GM18498 (cell line): ENCODE data around the gene ZBTB16.

ENCODE experiments used
- ATAC-seq: cut with Tn5 transposase; IDR thresholded peaks from one replicate; pipeline ENCODE4 v1.9.1; 2021; ENCODE audit warnings: mild to moderate bottlenecking, moderate library complexity; ENCODE audit not compliant: unreplicated experiment

ZBTB16 gene

DNA sequence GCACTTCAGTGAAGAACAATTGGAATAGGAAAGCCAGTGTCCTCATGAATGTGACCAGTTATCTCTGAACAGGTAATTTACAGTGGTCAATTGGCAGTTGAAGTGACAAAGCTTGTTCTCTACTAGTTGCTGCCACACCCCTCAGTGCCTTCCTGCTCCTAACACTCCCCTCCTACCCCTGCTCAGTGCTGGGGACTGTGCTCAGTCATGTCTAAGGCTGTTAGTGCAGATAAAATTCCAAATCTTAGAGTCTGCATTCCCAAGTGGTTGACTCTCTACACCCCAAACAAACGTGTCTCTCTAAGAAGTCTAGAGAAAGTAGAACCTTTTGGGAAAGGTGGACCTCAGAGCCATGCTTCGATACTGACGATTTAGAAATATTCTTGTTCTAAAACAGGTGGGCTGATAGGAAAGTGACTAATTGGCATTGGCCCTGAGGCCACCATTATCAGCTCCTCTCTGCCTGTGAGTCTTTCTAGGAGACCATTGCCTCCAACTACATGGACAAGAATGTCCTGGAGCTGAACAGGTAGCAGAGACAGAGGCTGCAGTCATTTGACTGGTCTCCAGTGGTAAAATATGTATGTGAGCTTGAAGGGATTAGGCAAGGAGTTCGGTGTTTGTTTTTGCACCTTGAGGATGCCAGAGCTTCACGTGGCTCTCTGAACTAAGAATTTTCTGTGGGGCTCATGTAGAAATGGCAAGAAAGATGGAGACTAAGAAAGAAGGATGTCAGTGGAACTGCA, 214.6 kb downstream of the ZBTB16 start:
- no peak for ATAC-seq

DNA sequence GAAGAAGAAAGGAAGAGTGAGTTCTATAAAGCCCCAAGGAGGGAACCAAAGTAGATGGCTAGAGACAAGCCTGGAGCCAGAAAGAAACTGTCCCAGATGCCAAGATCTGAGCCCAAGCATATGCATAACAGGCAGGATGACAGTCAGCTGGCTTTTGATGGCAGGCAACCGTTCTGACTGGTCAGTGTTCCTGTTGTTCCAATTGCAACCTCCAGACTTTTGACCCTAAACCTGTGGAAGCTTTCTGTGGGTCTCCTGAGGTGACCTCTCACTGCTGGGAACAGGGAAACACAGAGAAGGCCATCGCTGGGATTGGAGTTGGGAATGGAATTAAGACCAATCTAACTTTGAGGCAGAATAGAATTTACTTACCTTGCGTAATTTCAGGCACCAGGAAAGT, 215.1 kb downstream of the ZBTB16 start:
- ATAC-seq, result no peak

DNA sequence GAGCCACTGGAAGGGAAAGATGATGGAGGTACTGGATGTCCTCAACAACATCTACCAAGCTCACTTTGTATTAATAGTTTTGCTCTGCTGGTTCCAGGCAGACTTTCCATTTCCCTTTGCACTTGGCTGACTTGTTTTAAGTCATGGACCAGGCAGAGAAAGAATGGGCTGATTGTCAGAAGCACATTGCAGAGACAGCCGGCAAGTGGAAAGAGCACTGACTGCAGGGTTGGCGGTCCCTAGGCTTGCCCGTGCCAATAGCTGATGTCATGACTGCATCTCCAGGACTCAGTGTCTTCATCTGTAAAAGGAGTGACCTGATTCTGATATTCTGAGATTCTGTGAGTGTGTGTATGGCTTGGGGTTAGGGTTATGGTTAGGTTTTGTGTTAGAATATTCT, 215.8 kb downstream of the ZBTB16 start:
- ATAC-seq, result no peak

DNA sequence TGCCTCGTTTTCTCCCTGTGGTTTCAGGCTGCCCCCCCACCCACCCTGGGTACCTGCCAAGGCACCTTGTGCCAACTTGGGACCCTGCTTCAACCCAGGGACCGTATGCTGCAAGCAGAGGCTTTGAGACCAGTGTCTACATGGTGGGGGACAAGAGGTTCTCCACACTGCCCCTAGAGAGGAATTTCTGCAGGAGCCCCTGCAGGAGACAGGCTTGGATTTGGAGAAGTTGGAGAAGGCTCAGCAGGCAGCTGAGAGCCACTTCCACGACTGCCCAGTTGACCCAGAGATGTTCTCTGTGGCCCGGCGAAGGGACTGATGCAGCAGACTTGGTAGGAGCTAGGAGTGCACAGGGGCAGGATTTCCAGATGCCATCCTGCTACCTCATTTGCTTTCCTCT, 216.6 kb downstream of the ZBTB16 start:
- no peak for ATAC-seq

DNA sequence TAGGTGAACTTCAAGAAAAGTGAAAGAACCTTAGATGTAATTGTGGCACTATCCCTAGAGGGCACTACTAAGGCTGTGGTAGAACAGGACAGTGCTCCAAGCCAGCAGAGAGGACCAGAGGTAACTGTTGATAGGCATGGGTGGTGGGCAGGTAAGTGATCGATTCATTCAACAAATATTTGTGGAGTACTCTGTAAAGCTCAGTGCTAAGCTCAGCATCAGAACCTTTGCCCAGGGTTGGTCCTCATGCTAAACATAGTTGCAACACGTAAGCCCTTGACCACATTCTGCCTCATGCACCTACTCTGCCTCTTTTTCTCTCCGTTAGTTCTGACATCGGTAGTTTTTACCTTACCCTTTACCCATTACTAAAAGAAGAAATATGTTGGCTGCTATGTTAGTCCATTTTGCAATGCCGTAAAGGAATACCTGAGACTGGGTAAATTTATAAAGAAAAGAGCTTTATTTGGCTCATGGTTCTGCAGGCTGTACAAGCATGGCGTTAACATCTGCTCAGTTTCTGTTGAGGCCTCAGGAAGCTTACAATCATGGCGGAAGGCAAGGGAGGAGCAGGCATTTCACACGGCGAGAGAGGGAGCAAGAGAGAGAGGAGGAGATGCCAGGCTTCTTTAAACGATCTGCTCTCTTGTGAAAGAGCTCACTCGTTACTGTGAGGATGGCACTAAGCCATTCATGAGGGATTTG, 218.3 kb downstream of the ZBTB16 start:
- no peak for ATAC-seq

DNA sequence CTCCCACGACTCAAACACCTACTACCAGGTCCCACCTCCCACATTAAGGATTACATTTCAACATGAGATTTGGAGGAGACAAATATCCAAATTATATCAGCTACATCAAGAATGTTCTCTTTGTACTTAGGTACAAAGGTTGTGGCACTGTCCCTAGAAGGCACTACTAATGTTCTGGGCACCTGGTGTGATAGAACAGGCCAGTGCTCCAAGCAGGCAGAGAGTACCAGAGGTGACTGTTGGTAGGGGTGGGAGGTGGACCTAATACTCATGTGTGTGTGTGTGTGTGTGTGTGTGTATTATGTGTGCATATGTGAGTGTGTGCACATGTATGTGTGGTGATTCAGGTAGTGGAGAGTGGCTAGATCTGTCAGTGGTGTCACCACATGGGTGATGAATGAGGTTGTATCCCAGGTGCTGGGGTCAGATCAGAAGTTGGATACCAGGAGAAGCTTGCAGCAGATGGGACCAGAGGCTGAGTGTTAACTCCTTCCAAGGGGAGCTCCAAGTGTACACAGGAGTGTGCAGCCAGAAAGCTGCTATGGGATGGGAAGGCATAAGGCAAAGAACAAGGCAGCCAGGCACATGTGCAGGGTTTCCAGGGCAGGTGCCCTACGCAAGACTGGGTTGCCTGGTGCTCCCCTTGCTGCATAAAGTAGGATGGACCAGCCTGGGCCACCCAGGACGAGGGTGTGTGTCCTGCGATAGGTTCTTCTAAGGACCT, 219.0 kb downstream of the ZBTB16 start:
- no peak for ATAC-seq

DNA sequence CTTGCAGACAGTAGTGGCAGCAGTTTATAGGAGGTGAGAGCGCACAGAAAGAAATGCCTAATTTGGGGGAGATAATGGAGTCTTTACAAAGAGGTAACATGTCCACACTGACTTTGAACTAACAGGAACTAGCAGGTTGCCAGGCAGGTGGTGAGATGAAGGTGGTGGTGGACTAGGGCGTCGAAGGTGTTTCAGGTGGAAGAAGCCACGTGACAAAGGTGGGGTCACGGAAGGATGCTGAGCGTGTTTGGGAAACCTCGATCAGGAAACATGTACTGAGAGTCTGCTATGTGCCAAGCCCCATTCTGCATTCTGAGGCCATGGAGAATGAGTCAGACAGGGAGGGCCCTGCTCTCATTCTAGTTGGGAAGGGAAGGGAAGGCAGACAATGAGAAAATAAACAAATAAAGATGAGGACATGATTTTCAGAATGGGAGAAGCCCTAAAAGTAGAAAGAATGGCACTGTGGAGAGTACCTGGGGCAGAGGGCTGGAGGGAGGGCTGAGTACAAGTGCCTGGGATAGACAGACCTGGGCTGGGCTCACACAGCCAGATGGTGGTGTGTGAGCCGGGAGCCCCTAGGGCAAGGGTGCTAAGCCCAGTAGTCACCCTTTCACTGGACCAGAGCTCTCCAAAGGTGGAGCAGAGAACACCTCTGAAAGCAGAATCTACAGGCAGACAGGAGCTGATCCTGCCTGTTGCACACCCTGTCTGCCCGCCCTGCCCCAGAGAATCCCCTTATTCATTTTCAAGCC, 220.5 kb downstream of the ZBTB16 start:
- no peak for ATAC-seq

DNA sequence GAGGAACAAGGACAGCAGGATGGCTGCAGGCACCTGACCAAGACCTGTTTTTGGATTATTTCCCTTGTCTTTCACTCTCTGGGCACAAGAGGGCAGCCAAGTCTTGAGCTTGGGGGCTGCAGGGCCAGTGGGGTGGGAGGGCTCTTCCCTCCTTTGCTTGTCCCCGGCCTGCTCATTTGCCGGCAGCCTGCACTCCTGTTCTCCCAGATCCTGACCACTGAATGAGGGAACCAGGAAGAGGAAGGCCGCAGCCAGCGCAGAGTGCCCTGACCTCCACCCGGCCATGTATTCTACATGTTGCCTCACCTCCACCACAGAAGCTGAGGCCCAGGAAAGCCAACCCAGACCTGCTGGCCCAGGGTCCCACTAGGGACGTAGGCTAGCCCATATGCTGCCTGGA, 221.2 kb downstream of the ZBTB16 start:
- ATAC-seq, result no peak

DNA sequence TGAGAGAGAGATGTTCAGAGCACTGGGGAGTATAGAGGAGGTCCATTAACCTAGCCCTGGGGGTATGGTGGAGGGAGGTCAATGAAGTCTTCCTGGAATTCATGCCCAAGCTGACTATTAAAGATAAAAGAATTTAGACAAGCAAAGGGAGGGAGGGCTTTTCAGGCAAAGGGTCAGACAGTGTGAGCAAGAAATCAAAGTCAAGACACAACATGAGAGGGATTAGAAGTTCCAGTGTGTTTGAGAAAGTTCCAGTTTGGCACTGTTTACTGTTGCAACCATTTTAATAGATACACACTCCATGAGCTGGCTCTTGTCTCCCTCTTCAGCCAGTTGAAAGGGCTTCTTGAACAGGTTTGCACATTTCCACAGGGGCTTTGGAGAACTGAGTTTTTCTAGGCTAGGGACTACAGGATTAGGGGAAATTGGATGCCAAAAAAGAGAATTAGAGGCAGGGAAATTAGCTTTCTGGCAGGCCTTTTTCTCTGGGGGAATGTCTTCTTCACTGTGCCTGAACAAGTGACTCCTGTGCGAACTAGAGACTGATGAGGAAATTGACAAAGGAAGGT, 222.0 kb downstream of the ZBTB16 start:
- ATAC-seq, result no peak

DNA sequence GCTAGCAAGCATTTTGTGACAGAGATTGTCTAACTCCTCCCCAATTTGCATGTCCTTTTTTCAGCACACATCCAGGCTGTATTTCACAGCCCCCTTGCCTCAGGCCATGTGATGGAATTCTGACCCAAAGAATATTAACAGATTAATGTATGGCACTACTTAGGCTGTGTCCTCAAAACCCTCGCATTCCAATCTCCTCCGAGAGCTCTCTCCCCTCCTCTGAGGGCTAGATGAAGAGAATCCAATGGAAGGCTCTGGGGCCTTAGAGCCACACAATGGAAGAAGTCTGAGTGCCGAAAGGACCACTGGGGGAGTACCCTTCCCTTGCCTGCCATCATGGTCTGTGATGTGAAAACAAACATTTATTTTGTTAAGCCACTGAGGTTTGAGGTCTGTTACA, 223.0 kb downstream of the ZBTB16 start:
- no peak for ATAC-seq

DNA sequence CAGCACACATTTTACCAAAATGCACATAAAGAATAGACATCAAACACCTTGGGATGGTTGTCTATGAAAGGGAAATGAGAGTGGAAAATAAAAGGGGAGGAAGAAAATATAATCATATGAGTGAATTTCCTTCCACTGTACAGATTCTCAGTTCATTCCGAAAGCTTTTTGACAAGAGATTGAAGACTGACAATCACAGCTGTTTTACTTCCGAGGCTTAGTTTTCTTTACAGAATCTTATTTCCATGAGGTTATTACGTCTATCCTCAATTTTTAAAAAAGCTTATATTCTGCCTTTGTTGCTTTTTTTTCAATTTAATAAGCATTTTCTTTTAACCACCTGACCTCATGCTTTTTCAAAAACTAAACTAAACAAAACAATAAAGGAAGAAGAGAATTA, 223.9 kb downstream of the ZBTB16 start:
- ATAC-seq, result no peak

DNA sequence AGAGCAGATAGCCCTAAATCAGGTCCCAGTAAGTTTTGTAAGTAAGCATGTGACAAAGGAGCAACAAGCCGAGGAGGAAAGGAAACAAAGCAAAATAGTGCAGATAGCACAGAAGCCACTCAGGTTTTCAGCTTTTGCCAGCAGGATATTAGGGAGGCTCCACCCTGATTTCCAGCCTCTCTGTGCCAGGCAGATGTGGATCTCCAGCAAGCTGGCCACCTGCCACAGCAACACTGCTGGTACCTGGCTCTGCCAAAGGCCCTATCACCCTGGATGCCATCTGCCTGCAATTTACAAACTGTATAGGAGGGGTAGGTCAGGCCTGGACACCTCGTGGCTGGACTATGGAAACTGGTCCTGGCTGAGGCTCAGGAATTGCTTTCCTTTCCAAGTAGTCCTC, 224.5 kb downstream of the ZBTB16 start:
- no peak for ATAC-seq

DNA sequence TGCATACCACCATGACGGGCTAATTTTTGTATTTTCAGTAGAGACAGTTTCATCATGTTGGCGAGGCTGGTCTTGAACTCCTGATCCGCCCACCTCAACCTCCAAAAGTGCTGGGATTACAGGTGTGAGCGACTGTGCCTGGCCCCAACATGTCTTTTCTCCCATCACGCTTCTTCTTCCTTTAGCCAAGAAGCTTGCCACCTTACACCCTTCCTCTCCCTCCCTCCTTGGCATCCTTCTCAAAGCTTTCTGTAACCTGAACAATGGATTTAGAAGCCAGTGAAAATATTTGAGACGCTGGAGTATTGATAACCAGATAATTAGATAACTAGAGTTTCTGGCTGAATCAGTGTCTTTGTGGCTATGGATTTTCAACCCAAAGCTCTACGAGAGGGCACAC, 225.4 kb downstream of the ZBTB16 start:
- ATAC-seq, result no peak

DNA sequence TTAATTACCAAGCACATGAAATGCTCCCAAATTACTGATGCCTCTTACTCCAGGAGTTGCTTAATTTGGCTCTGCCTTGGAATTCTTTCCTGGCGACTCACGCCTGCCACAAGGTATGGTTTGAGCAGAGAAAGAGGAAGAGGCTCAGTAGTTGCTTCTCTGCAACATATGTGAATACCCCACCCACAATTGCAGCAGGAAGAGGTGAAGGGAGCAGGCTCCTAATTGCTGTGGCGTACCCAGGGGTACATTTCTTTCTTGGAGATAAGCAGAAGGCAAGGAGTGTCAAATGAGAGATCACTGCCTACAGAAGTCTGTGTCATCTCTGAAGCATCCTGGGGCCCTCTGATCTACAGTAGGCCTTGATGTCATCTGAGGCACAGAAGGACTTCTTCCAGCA, 226.1 kb downstream of the ZBTB16 start:
- ATAC-seq, result no peak

DNA sequence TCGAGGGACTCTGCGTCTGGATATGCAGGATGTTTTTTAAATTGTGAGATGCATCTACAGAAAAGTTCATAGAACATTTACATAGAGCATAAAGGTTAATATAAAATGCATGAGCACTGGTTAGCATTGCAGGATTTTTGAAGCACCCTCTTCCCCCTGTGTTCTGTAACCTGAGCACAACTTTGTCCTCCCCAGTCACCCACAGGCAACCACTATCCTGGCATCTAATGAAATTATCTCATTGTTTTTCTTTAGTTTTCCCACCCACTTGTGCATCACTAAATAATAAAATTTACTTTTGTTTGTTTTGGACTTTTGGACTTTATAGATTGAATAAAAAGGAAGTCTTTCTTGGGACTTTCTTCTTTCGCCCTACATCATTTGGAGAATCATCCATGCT, 226.7 kb downstream of the ZBTB16 start:
- no peak for ATAC-seq

DNA sequence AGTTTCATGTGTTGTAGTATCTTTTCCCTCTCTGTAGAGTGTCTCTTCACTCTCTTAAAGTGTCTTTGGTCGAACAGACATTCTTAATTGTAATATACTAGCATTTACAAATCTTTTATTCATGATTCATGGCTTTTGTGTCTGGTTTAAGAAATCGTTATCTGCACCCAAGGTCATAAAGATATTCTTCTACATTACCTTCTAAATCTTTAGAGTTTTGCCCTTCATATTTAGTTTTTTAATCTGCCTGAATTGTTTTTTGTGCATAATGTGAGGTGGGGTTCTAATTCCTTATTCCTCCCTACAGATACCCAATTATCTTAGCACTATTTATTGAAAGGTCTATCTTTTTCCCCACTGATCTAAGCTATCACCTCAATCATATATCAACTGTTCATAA, 227.6 kb downstream of the ZBTB16 start:
- ATAC-seq, result no peak

DNA sequence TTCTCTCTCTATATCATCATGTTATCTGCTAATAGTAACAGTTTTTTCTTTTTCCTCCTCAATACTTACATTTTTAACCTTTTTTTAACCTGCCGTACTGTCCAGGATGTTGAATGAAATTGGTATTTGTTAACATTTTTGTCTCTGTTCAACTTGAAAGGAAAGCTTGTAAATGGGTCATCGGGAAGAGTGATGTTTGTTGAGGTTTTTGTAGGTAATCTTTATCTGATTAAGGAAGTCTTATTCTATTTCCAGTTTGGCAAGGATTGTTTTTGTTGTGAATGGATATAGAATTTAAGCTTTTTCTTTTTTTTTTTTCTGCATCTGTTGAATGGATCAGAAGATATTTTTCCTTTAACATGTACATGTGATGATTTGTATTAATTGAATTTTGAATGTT, 228.6 kb downstream of the ZBTB16 start:
- no peak for ATAC-seq

DNA sequence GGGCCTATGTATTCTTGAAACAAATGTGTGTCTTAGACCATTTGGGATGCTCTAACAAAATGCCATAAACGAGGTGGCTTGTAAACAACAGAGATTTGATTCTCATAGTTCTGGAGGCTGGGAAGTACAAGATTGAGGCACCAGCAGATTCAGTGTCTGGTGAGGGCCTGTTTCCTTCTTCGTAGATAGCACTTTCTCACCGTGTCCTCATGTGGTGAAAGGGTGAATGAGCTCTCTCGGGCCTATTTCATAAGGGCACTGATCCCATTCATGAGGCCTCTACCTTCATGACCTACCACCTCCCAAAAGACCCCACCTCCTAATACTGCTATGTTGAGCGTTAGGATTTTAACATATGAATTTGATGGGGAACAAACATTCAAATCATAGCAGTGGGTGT, 230.3 kb downstream of the ZBTB16 start:
- ATAC-seq, result no peak

DNA sequence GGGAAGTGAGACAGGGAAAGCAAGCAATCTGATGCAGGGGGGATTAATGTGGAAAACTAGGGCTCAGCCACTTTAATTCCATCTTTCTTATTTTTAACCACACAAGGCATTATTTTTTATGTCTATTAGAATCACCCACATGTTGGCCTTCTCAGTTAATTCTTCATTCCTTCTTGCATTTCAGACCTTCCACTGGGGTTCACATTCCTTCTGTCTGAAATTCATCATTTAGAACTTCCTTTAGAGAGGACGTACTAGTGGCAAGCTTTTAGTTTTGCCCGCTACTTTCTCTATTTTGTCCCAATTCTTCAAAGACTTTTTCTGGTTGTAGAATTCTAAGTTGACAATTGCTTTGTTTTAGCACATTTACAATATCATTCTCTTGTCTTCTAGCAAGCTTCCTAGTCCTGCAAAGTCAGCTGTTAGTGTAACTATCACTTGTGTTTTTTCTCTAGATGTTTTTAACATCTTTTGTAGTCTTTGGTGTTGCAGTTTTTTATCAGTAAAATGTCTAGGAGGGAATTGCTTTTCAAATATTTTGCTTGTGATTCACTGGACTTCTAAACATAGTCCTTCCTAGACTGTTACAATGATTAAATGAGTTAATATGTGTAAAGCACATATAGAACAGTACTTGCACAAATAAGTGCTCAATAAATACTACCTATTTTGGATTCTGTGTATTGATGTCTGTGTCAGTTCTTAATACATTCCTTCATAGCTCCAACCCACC, 231.2 kb downstream of the ZBTB16 start:
- ATAC-seq, result no peak

DNA sequence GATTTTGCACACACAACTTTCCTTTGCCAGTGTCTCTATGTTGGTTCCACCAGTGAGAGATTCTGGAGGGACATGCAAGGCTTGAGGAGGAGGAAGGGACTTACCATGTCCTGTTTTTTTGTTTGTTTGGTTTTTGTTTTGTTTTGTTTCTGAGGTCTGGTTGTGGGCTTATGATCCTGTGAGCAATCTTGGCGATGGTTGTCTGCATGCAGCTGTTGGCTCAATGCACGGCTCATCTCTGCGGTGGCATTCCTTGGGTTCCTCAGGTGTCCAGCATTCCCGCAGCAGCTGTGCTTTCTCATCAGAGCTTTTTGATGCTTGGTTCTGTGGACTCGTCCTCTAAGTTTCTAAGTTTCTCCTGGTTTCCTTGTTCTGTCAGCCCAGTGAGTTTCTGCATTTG, 231.9 kb downstream of the ZBTB16 start:
- ATAC-seq, result no peak
